H9 (cell line): Measurements from ENCODE around the gene CHRNA4. TPM values are rescaled to one million over a fixed set of nuclear protein-coding genes. Genes with fewer than 3 reads are reported as not detected.

Experiments used
- DNase-seq: peaks from one replicate; pipeline ENCODE4 v3.0.0-alpha.2; 2017
- H2AFZ ChIP-seq: one replicate; pipeline ENCODE4 v1.6.1; 2013; ENCODE audit warnings: mild to moderate bottlenecking, low read length, control low read depth, moderate library complexity
- H2AK5ac ChIP-seq: 2 replicates; pipeline ENCODE4 v1.6.1; 2013; ENCODE audit warnings: low read length, control low read depth, mixed read lengths; ENCODE audit not compliant: insufficient read length
- H2BK120ac ChIP-seq: one replicate; pipeline ENCODE4 v1.6.1; 2013; ENCODE audit warnings: low read depth, mild to moderate bottlenecking, low read length, control low read depth, inconsistent platforms; ENCODE audit not compliant: poor library complexity, severe bottlenecking
- H2BK12ac ChIP-seq: 2 replicates; pipeline ENCODE4 v1.6.1; 2013; ENCODE audit warnings: low read length, control low read depth, mixed read lengths, low read depth; ENCODE audit not compliant: insufficient read length
- H2BK15ac ChIP-seq: 2 replicates; pipeline ENCODE4 v1.6.1; 2013; ENCODE audit warnings: low read depth, low read length, control low read depth
- H2BK20ac ChIP-seq: one replicate; pipeline ENCODE4 v1.6.1; 2013; ENCODE audit warnings: low read depth, mild to moderate bottlenecking, low read length, control low read depth, inconsistent platforms; ENCODE audit not compliant: poor library complexity, severe bottlenecking
- H2BK5ac ChIP-seq: 2 replicates; pipeline ENCODE4 v1.6.1; 2013; ENCODE audit warnings: low read length, control low read depth, mixed read lengths; ENCODE audit not compliant: insufficient read length
- H3K14ac ChIP-seq: 2 replicates; pipeline ENCODE4 v1.6.1; 2013; ENCODE audit warnings: low read length, control low read depth; ENCODE audit not compliant: insufficient read depth
- H3K18ac ChIP-seq: 2 replicates; pipeline ENCODE4 v1.6.1; 2013; ENCODE audit warnings: low read depth, mild to moderate bottlenecking, mixed read lengths, low read length, control low read depth; ENCODE audit not compliant: insufficient read length
- H3K23ac ChIP-seq: 2 replicates; pipeline ENCODE4 v1.6.1; 2013; ENCODE audit warnings: low read length, control low read depth, mixed read lengths, low read depth; ENCODE audit not compliant: insufficient read length
- H3K23me2 ChIP-seq: 2 replicates; pipeline ENCODE4 v1.6.1; 2013; ENCODE audit warnings: low read depth, mild to moderate bottlenecking, mixed read lengths, low read length, control low read depth; ENCODE audit not compliant: insufficient read length, poor library complexity, severe bottlenecking
- H3K27ac ChIP-seq: 2 replicates; pipeline ENCODE4 v1.5.1; 2013; ENCODE audit warnings: low read length, control low read depth, mixed read lengths, low read depth; ENCODE audit not compliant: insufficient read length
- H3K27me3 ChIP-seq: 2 replicates; pipeline ENCODE4 v1.6.1; 2013; ENCODE audit warnings: low read length, control low read depth, inconsistent platforms; ENCODE audit not compliant: insufficient read depth
- H3K4ac ChIP-seq: 2 replicates; pipeline ENCODE4 v1.6.1; 2013; ENCODE audit warnings: low read depth, mild to moderate bottlenecking, control low read depth, inconsistent platforms, low read length, moderate library complexity
- H3K4me1 ChIP-seq: 2 replicates; pipeline ENCODE4 v1.6.1; 2013; ENCODE audit warnings: low read length, control low read depth, inconsistent platforms; ENCODE audit not compliant: insufficient read depth
- H3K4me2 ChIP-seq: 2 replicates; pipeline ENCODE4 v1.6.1; 2013; ENCODE audit warnings: low read length, control low read depth, mixed read lengths; ENCODE audit not compliant: insufficient read length, insufficient read depth
- H3K56ac ChIP-seq: 2 replicates; pipeline ENCODE4 v1.6.1; 2013; ENCODE audit warnings: low read depth, mild to moderate bottlenecking, mixed read lengths, low read length, control low read depth; ENCODE audit not compliant: insufficient read length
- H3K79me1 ChIP-seq: 2 replicates; pipeline ENCODE4 v1.6.1; 2013; ENCODE audit warnings: low read depth, mild to moderate bottlenecking, moderate library complexity, low read length, control low read depth, inconsistent platforms; ENCODE audit not compliant: insufficient read depth, poor library complexity, severe bottlenecking
- H3K79me2 ChIP-seq: 2 replicates; pipeline ENCODE4 v1.6.1; 2013; ENCODE audit warnings: low read length, control low read depth, inconsistent platforms; ENCODE audit not compliant: insufficient read depth
- H3K9ac ChIP-seq: 2 replicates; pipeline ENCODE4 v1.6.1; 2013; ENCODE audit warnings: low read length, control low read depth, mixed read lengths; ENCODE audit not compliant: insufficient read length; ENCODE audit errors: extremely low read depth
- H3K9me3 ChIP-seq: one replicate; pipeline ENCODE4 v1.6.1; 2013; ENCODE audit warnings: low read depth, low read length, inconsistent platforms; ENCODE audit not compliant: control insufficient read depth
- H3T11ph ChIP-seq: one replicate; pipeline ENCODE4 v1.6.1; 2013; ENCODE audit warnings: mild to moderate bottlenecking, low read length, control low read depth, inconsistent platforms
- H4K20me1 ChIP-seq: one replicate; pipeline ENCODE4 v1.6.1; 2013; ENCODE audit not compliant: control insufficient read depth, insufficient read length, insufficient read depth
- H4K5ac ChIP-seq: 2 replicates; pipeline ENCODE4 v1.6.1; 2013; ENCODE audit warnings: low read depth, mild to moderate bottlenecking, mixed read lengths, low read length, control low read depth; ENCODE audit not compliant: insufficient read length
- H4K8ac ChIP-seq: replicated peaks from 2 replicates; pipeline ENCODE4 v1.6.1; 2013; ENCODE audit warnings: low read length, control low read depth, mixed read lengths, low read depth; ENCODE audit not compliant: insufficient read length
- H4K91ac ChIP-seq: 2 replicates; pipeline ENCODE4 v1.6.1; 2013; ENCODE audit warnings: low read depth, mild to moderate bottlenecking, moderate library complexity, mixed read lengths, low read length, control low read depth; ENCODE audit not compliant: insufficient read length
- H3K27ac Mint-ChIP-seq, 3 experiments: 2 replicates in 2 of 3; 3 replicates in 1 of 3; pipeline ENCODE4 v1.8.0; 2020 to 2021; ENCODE audit warnings: mixed read lengths in 3 of 3, mild to moderate bottlenecking in 1 of 3, moderate library complexity in 1 of 3
- H3K27me3 Mint-ChIP-seq: 2 replicates; pipeline ENCODE4 v1.8.0; 2021; ENCODE audit warnings: low read depth, mild to moderate bottlenecking, moderate library complexity, mixed read lengths
- H3K36me3 Mint-ChIP-seq, 3 experiments: 2 replicates in 2 of 3; 3 replicates in 1 of 3; pipeline ENCODE4 v1.8.0; 2020 to 2021; ENCODE audit warnings: low read depth in 3 of 3, mixed read lengths in 3 of 3; ENCODE audit not compliant: insufficient read depth in 1 of 3
- H3K4me1 Mint-ChIP-seq, 2 experiments: 2 replicates each; pipeline ENCODE4 v1.8.0; 2020; ENCODE audit warnings: mixed read lengths in 2 of 2
- H3K4me3 Mint-ChIP-seq, 2 experiments: 2 replicates in 1 of 2; 3 replicates in 1 of 2; pipeline ENCODE4 v1.8.0; 2020 to 2021; ENCODE audit warnings: mild to moderate bottlenecking in 2 of 2, mixed read lengths in 2 of 2, moderate library complexity in 1 of 2
- H3K9me3 Mint-ChIP-seq, 2 experiments: 2 replicates in 1 of 2; 3 replicates in 1 of 2; pipeline ENCODE4 v1.8.0; 2020; ENCODE audit warnings: mild to moderate bottlenecking in 2 of 2, mixed read lengths in 2 of 2, moderate library complexity in 1 of 2
- WGBS: extraction: QIAGEN DNeasy Blood & Tissue Kit; methylation state at CpG from one replicate; pipeline ENCODE4 v1.1.7; 2013; ENCODE audit warnings: missing lambda C conversion rate, low lambda C conversion rate, mixed read lengths; ENCODE audit not compliant: insufficient read length; ENCODE audit errors: extremely low coverage; 5-methylcytosine and 5-hydroxymethylcytosine counted together
- total RNA-seq: library from RNA; stranded (reverse); gene quantifications from 2 replicates; pipeline ENCODE4 v1.2.1, GENCODE V29; 2021
- TF ChIP-seq, protein P1 (sequence below): fragments of 200-600 bp; sonication (generic); conservative IDR thresholded peaks from 3 replicates; pipeline ENCODE4 v1.8.0; 2021; ENCODE audit warnings: antibody characterized with exemption, mild to moderate bottlenecking

Gene CHRNA4
- total RNA-seq, 1 experiment from 2014 or later = 2.5 TPM

DNA sequence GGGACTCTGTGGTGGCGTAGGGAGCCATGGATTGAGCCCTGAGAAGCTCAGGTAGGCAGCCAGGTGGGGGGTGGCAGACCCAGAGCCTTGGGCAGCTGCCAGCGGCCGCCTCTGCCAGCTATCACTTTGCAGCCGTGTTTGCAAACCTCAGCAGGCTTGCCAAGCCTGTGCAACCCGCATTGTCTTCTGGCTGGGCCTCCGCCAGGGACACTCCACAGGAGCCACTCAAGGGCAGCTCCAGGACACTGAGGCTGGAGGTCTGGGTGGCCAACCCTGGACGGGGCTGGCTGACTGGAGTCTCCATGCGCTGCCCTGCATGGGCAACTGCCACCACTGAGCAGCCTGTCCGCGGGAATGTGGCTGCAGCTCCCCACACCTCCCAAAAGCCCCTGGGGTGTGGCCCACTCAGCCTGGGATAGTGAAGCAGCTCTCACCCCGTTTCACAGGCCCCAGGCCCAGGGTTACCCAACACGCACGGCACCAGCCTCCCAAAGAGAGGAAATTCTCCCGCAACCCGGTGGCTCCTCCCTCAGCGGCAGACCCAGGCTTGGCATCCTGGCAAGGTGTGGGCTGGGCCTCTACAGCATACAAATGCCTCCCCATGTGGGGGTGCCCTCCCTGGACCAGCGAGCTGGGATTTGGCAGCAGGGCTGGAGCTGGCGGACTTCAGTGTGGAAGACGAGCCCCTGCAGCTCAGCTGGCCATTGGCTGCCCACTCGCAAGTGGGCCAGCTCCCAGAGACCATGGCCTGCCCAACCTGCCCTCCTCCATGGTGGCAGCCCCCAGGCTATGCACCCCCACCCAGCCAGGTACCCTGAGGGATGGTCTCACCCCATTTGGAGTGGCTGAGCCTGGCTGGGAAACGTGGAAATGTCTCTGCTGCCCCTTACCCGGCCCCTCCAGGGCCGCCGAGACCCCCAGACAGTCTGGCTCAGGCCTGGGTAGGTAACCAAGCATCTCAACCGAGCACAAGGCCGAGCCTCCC is 2.9 kb downstream of the CHRNA4 start:
- H3K79me1 ChIP-seq = no peaks in the 10 kb centered on the region
- Mint-ChIP-seq H3K9me3 (no peaks in the 10 kb centered on the region; a peak in 1 of 5 replicates), H3K36me3 (no peaks in the 10 kb centered on the region), H3K27me3 (peaks cover 36% of the 10 kb centered on the region), H3K27ac (peak overlapping the region in 1 of 3 experiments; percentile 70; a peak in 1 of 7 replicates), H3K4me3 (no peak overlapping the region), H3K4me1 (peaks cover 10 to 16% of the 10 kb centered on the region in 2 experiments)
- no peaks in the 10 kb centered on the region for H3K9me3 ChIP-seq
- no peak overlapping the region for H3K4ac ChIP-seq
- no peaks in the 10 kb centered on the region; the same call in 1 of the 2 replicates for H3K4me1 ChIP-seq
- no peak overlapping the region for H2AFZ ChIP-seq
- TF ChIP-seq, protein P1, sequence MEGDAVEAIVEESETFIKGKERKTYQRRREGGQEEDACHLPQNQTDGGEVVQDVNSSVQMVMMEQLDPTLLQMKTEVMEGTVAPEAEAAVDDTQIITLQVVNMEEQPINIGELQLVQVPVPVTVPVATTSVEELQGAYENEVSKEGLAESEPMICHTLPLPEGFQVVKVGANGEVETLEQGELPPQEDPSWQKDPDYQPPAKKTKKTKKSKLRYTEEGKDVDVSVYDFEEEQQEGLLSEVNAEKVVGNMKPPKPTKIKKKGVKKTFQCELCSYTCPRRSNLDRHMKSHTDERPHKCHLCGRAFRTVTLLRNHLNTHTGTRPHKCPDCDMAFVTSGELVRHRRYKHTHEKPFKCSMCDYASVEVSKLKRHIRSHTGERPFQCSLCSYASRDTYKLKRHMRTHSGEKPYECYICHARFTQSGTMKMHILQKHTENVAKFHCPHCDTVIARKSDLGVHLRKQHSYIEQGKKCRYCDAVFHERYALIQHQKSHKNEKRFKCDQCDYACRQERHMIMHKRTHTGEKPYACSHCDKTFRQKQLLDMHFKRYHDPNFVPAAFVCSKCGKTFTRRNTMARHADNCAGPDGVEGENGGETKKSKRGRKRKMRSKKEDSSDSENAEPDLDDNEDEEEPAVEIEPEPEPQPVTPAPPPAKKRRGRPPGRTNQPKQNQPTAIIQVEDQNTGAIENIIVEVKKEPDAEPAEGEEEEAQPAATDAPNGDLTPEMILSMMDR = no peak
- H3K23me2 ChIP-seq = peaks cover 6% of the 10 kb centered on the region
- H3K56ac ChIP-seq = no peak overlapping the region
- no peak overlapping the region for H3K14ac ChIP-seq
- no peak for DNase-seq
- no peak overlapping the region for H3T11ph ChIP-seq
- H3K4me2 ChIP-seq = no peak overlapping the region
- H3K9ac ChIP-seq = no peak overlapping the region
- H2BK20ac ChIP-seq = no peak overlapping the region
- H2BK12ac ChIP-seq = no peak overlapping the region
- WGBS = no CpG with 5 or more reads among the region's 26 CpGs
- H3K27ac ChIP-seq = no peak overlapping the region
- no peak overlapping the region for H2BK5ac ChIP-seq
- H4K91ac ChIP-seq = no peak overlapping the region
- no peak overlapping the region for H2BK120ac ChIP-seq
- no peak overlapping the region for H4K5ac ChIP-seq
- no peaks in the 10 kb centered on the region for H3K79me2 ChIP-seq
- no peak overlapping the region for H4K8ac ChIP-seq
- no peak overlapping the region for H3K23ac ChIP-seq
- no peak overlapping the region for H3K18ac ChIP-seq
- H2AK5ac ChIP-seq = no peak overlapping the region
- H4K20me1 ChIP-seq = no peaks in the 10 kb centered on the region
- H3K27me3 ChIP-seq = no peaks in the 10 kb centered on the region; the same call in 1 of the 2 replicates
- no peak overlapping the region for H2BK15ac ChIP-seq
